Activated CD4-positive, CD25-positive, alpha-beta regulatory T cell treated with anti-CD3 and anti-CD28 coated beads, Interleukin-2, amount 50 U/mL, for 16 hours (primary cell): ENCODE data around the gene PPFIA4.
"Not testable (repeated sequence)": the region's sequence is repeated elsewhere in the genome, so short reads cannot be mapped to it uniquely, and the experiment has no call there.

Source experiments
- DNase-seq: peaks from one replicate; pipeline ENCODE4 v3.0.0-alpha.2; 2020; ENCODE audit warnings: low read depth, low spot score

PPFIA4 gene

GRCh38 chr1:203017061-203017460, 9.2 kb upstream of the PPFIA4 start:
- DNase-seq: no peak

DNA sequence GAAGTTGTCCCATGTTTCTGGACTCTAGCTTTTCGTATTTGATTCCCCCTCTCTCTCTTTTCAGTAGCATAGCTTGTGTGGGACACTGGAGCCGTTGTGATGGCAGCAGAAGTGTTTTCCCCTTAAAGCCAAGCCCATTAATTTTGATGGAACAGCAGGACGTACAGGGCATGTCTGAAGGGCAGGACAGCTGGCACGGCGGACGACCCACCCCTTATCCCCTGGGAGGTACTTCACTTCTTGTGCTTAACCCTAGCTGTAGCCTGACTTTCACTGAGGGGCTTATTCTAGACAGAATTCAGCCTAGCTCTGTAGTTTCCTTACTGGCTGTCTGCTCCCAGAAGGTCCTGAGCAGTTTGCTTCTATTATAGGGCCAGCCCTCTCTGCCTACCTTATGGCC, 8.6 kb upstream of the PPFIA4 start:
- DNase-seq: no peak

DNA sequence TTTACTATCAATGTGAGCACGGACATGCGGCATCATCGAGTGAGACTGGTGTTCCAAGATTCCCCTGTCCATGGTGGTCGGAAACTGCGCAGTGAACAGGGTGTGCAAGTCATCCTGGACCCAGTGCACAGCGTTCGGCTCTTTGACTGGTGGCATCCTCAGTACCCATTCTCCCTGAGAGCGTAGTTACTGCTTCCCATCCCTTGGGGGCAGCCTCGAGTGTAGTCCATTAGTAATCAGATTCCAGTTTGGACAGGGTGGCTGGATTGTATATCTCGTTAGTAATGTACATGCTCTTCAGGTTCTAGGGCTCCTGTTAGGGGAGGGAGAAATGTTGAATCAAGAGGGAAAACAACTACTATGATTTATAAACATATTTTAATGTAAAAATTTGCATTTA, 3.4 kb upstream of the PPFIA4 start:
- DNase-seq: not testable (repeated sequence)

DNA sequence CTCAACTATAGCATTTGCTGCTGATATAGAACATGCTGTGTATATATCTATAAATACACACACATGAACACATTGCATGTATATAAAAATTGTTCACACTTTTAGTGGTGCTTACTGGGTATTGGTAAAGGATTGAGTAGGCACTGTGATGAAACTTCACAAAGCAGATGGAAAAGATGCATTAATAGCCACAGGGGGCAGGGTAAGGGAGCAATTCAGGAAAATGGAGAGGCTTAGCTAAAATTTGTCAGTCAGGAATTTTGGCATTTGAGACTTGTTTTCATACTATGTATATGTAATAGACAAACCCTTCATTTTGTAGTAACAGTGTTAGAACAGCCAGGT, 633 bp upstream of the PPFIA4 start:
- DNase-seq: no peak

- DNase-seq: no peak
Measured at GRCh38 chr1:203026666-203027663, 674 bp downstream of the PPFIA4 start.

DNA sequence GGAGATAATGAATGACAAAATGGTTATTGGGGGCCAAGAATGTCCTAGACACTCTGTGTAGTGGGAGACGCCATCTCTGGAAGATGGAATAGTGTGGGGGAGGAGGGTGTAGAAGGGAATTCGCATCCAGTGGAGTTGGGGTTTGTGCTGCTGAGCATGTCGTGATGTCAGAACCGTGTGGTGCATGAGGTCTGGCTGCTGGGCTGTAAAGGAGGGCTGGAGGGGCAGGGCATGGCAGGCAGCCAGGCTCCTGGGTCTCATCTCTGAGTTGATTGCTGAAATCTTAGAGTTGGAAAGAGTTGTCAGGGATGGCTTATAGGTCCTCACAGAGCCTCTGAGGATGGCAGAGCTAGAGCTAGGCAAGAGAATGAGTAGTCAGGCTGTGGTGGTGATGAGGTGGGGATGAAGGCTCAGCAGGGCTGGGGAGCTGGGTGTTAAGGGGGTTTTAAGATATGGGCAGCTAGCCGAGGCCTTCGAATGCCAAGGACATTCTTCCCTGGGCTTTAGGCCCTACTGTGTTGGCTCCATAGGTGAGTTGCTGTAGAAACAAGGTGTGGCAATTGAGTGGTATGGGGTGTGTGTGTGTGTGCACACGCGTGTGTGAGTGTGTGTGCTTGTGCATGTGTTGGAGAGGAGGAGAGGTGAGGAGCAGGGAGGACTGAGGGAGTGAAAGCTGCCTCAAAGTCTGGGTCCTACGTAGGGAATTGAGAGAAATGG, 1.9 kb downstream of the PPFIA4 start:
- DNase-seq: no peak

GRCh38 chr1:203028784-203029553, 2.7 kb downstream of the PPFIA4 start:
- DNase-seq: no peak

GRCh38 chr1:203031467-203031866, 5.2 kb downstream of the PPFIA4 start:
- no peak for DNase-seq

DNA sequence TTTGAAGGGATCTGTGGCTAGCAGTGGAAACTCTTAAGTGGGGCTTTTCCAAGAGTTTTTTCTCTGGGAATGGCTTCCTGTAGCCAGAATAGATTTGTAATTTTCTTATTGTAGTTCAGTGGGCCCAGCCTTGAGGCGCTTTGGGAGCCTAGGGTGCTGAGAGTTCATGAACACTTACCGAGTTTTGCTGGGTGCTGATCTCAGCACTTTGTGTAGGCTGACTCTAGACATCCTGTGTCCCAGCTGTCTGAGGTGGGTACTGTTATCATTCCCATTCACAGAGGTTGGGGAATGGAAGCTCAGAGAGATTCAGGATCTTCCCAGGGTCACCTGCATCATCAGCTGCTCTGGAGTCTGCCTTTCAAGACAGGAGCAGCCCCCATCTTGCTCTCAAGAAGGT, 7.0 kb downstream of the PPFIA4 start:
- DNase-seq: no peak

- no peak for DNase-seq
Measured at GRCh38 chr1:203033917-203034316, 7.6 kb downstream of the PPFIA4 start.

GRCh38 chr1:203034422-203035110, 8.3 kb downstream of the PPFIA4 start:
- no peak for DNase-seq

GRCh38 chr1:203035111-203036000, 9.1 kb downstream of the PPFIA4 start:
- no peak for DNase-seq

GRCh38 chr1:203036135-203036534, 9.8 kb downstream of the PPFIA4 start:
- no peak for DNase-seq

DNA sequence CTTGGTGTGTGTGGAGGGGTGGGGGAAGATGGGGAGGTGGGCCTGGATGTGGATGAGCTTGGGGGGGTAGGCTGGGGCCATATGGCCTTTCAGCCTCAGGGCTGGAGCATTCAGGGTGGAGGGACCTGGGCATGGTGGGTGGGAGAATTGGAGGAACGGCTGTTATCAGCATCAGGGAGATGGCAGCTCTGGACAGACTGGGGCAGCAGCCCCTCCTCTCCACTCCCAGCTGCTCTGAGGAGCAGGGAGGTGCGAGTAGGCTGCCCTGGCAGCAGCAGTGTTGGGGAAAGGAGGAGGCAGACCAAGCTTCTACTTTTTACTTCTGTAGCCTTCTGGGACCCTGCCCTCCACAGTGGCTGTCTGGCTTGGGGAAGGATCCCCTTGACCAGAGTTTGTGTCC, 10.2 kb downstream of the PPFIA4 start:
- no peak for DNase-seq

- DNase-seq: no peak
Measured at GRCh38 chr1:203037509-203038190, 11.4 kb downstream of the PPFIA4 start.

DNA sequence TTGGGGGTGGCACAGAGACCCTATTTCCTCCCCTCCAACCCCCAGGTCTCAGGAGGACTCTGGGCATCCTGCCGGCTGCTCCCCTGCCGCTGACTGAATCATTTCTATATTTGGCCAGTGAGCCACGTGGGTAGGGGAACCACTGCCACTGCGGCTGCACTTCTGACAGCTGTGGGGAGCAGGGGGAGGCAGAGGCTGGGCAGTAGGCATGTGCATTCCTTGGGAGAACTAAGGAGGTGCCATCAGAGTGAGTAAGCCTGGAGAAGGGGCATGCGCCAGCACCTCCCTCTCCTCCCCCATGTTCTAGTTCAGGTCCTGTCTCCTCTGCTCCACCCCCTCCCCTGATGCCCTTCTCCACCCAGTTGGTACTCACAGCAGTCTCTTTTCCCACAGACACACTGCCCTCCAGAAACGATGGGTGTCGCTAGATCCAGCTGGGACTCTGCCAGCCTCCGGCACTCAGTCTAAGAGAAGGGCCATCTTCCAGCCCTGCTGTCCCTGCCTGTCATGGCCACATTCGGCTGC, 12.0 kb downstream of the PPFIA4 start:
- no peak for DNase-seq

- DNase-seq: peak; percentile 33
Measured at GRCh38 chr1:203038891-203039608, 12.8 kb downstream of the PPFIA4 start.

DNA sequence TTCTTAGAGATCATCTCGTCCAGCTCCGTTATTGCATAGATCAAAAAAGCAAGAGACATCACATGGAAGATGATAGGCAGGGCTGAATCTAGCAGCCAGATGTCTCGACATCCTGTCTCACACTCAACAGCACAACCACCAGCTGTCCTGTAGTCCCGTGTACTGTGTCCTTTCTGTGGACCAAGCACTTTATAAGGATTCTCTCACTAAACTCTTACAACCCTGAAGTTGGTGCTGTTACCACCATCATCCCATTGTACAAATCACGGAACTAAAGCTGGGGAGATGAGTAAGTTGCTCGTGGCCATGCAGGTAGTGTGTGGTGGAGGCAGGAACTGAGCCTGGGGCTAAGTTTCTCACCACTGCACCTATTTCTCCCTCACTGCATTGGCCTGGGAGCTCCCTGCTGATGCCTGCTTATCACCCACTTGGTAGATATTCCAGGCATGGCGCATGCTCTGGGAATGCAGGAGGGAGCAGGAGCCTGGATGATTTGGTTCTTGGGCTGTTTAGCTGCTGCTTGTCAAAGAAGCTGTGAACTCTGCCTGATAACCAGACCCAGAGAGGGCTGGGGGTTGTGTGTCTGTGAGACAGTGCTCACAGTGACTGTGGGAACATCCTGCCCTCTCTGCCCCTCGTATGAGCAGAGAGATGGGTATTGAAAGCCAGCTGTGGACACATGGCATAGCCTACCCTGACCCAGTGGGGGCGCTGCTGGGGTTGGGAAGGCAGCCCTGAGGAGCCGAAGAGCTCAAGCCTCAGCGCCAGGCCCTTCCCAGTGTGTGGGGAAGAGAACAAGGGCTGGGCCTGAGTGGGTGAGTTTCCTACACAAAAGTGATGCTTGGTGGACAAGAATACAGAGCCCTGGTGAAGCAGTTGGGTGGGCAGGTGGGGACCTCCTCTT, 13.6 kb downstream of the PPFIA4 start:
- no peak for DNase-seq
